Fibroblast of mammary gland (primary cell): Measurements from ENCODE around the gene TSPAN4.

Experiments used
- DNase-seq: peaks from one replicate; pipeline ENCODE4 v3.0.0-alpha.2; 2010; ENCODE audit warnings: low read depth
- H3K4me3 ChIP-seq: 2 replicates; pipeline ENCODE4 v1.5.1; 2011; ENCODE audit warnings: low read depth, mild to moderate bottlenecking, low read length, moderate library complexity; ENCODE audit not compliant: control insufficient read depth
- CTCF ChIP-seq: conservative IDR thresholded peaks from 2 replicates; pipeline ENCODE4 v1.5.1; 2011; ENCODE audit warnings: low read depth, low read length, inconsistent platforms; ENCODE audit not compliant: control insufficient read depth, insufficient read depth

The TSPAN4 gene

GRCh38 chr11:863910-864827 is 21.5 kb downstream of the TSPAN4 start:
- no peak for DNase-seq
- TF ChIP-seq CTCF: no peak

GRCh38 chr11:864898-865297 is 22.2 kb downstream of the TSPAN4 start:
- DNase-seq: no peak
- H3K4me3 ChIP-seq: no peak overlapping the region
- no peak for TF ChIP-seq CTCF

More at GRCh38 chr11:863910-864827, 21.5 kb downstream of the TSPAN4 start:
- H3K4me3 ChIP-seq: no peak overlapping the region

- no peak for DNase-seq
- no peak for TF ChIP-seq CTCF
- H3K4me3 ChIP-seq: no peak overlapping the region
These were observed 23.1 kb downstream of the TSPAN4 start for GRCh38 chr11:865462-866430.

GRCh38 chr11:866481-866880 is 23.8 kb downstream of the TSPAN4 start:
- H3K4me3 ChIP-seq: no peak overlapping the region
- DNase-seq: no peak
- TF ChIP-seq CTCF: no peak

GRCh38 chr11:867856-868358 is 25.3 kb downstream of the TSPAN4 start:
- H3K4me3 ChIP-seq: no peak overlapping the region

More at GRCh38 chr11:867856-868358, 25.3 kb downstream of the TSPAN4 start:
- DNase-seq: no peak
- no peak for TF ChIP-seq CTCF
